ENCODE results near the gene FOXP1. TPM values are rescaled to one million over a fixed set of nuclear protein-coding genes. Genes with fewer than 3 reads are reported as not detected.

FOXP1 gene
- total RNA-seq, 1 experiment from 2014 or later: 75.3 TPM

DNA sequence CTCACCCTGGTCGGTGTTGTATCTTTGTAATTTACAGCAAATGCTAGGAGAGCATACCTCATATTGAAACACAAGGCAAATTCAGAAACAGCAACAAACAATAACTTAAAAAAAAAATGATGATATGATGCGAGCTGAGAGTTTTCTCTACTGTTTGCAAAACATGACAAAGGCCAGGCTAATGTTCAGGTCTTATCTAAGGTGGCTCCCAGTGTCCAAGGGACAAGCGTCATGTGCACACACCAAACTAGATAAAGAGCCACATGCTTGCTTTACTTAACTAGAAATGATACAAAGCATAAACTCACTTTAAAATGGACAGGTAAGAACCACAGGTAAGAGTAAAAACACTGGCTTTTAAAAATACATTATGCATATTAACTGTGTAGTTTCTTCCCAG lies 375.9 kb downstream of the FOXP1 start:
- H3K4me2 ChIP-seq (ENCODE audit: insufficient read depth, insufficient read length, low read length): no peak overlapping the region
- Mint-ChIP-seq H3K27me3 (ENCODE audit: low read depth) (no peaks in the 10 kb centered on the region), H3K9me3 (no peaks in the 10 kb centered on the region), H3K36me3 (ENCODE audit: insufficient read depth in 1 of 3, low read depth in 3 of 3) (no peaks in the 10 kb centered on the region; a peak in 1 of 7 replicates), H3K27ac (no peak overlapping the region), H3K4me1 (peaks cover 52 to 61% of the 10 kb centered on the region in 2 experiments), H3K4me3 (no peak overlapping the region)
- no peaks in the 10 kb centered on the region for H3K27me3 ChIP-seq (ENCODE audit: insufficient read depth, low read length)
- H3K9ac ChIP-seq (ENCODE audit: extremely low read depth, insufficient read length, low read length): no peak overlapping the region
- H3T11ph ChIP-seq (ENCODE audit: low read length): no peak overlapping the region
- no peak overlapping the region for H4K5ac ChIP-seq (ENCODE audit: insufficient read length, low read depth, low read length)
- H4K20me1 ChIP-seq (ENCODE audit: control insufficient read depth, insufficient read depth, insufficient read length): no peaks in the 10 kb centered on the region
- H2AK5ac ChIP-seq (ENCODE audit: insufficient read length, low read length): no peak overlapping the region
- H3K23ac ChIP-seq (ENCODE audit: insufficient read length, low read depth, low read length): no peak overlapping the region
- H4K8ac ChIP-seq (replicated peaks; ENCODE audit: insufficient read length, low read depth, low read length): no peak overlapping the region
- no peak overlapping the region for H2BK120ac ChIP-seq (ENCODE audit: low read depth, low read length, poor library complexity, severe bottlenecking)
- H3K79me1 ChIP-seq (ENCODE audit: insufficient read depth, low read depth, low read length, poor library complexity, severe bottlenecking): no peaks in the 10 kb centered on the region
- H2BK12ac ChIP-seq (ENCODE audit: insufficient read length, low read depth, low read length): no peak overlapping the region
- H3K4me1 ChIP-seq (ENCODE audit: insufficient read depth, low read length): peaks cover 6% of the 10 kb centered on the region; the same call in 1 of the 2 replicates
- H3K56ac ChIP-seq (ENCODE audit: insufficient read length, low read depth, low read length): no peak overlapping the region
- no peak overlapping the region for H3K14ac ChIP-seq (ENCODE audit: insufficient read depth, low read length)
- no peak overlapping the region for H2BK20ac ChIP-seq (ENCODE audit: low read depth, low read length, poor library complexity, severe bottlenecking)
- H3K23me2 ChIP-seq (ENCODE audit: insufficient read length, low read depth, low read length, poor library complexity, severe bottlenecking): no peaks in the 10 kb centered on the region
- WGBS (ENCODE audit: extremely low coverage, insufficient read length, low lambda C conversion rate): no CpG with 5 or more reads among the region's 3 CpGs
- H2BK15ac ChIP-seq (ENCODE audit: low read depth, low read length): no peak overlapping the region
- H3K4ac ChIP-seq (ENCODE audit: low read depth, low read length): no peak overlapping the region
- TF ChIP-seq, protein P1, sequence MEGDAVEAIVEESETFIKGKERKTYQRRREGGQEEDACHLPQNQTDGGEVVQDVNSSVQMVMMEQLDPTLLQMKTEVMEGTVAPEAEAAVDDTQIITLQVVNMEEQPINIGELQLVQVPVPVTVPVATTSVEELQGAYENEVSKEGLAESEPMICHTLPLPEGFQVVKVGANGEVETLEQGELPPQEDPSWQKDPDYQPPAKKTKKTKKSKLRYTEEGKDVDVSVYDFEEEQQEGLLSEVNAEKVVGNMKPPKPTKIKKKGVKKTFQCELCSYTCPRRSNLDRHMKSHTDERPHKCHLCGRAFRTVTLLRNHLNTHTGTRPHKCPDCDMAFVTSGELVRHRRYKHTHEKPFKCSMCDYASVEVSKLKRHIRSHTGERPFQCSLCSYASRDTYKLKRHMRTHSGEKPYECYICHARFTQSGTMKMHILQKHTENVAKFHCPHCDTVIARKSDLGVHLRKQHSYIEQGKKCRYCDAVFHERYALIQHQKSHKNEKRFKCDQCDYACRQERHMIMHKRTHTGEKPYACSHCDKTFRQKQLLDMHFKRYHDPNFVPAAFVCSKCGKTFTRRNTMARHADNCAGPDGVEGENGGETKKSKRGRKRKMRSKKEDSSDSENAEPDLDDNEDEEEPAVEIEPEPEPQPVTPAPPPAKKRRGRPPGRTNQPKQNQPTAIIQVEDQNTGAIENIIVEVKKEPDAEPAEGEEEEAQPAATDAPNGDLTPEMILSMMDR (conservative IDR thresholded peaks at IDR 0.05): no peak
- H3K9me3 ChIP-seq (ENCODE audit: control insufficient read depth, low read depth, low read length): no peaks in the 10 kb centered on the region
- no peak overlapping the region for H2AFZ ChIP-seq (ENCODE audit: low read length)
- H4K91ac ChIP-seq (ENCODE audit: insufficient read length, low read depth, low read length): no peak overlapping the region
- H2BK5ac ChIP-seq (ENCODE audit: insufficient read length, low read length): no peak overlapping the region
- no peak overlapping the region for H3K27ac ChIP-seq (ENCODE audit: insufficient read length, low read depth, low read length)
- H3K18ac ChIP-seq (ENCODE audit: insufficient read length, low read depth, low read length): no peak overlapping the region
- DNase-seq: no peak
- no peaks in the 10 kb centered on the region for H3K79me2 ChIP-seq (ENCODE audit: insufficient read depth, low read length)

All from H9 (cell line).